Glutamatergic neuron (in vitro differentiated cells): ENCODE results near the gene PTPRT. TPM values are rescaled to one million over a fixed set of nuclear protein-coding genes. Genes with fewer than 3 reads are reported as not detected.

Experiments used
- DNase-seq: peaks from one replicate; pipeline ENCODE4 v3.0.0; 2022
- H3K27ac Mint-ChIP-seq: one replicate; pipeline ENCODE4 v1.8.0; 2020; ENCODE audit warnings: mild to moderate bottlenecking, mixed read lengths, inconsistent platforms; ENCODE audit not compliant: unreplicated experiment
- H3K27me3 Mint-ChIP-seq: one replicate; pipeline ENCODE4 v1.8.0; 2020; ENCODE audit warnings: mild to moderate bottlenecking, moderate library complexity, mixed read lengths, inconsistent platforms; ENCODE audit not compliant: unreplicated experiment
- H3K36me3 Mint-ChIP-seq: one replicate; pipeline ENCODE4 v1.8.0; 2020; ENCODE audit warnings: mild to moderate bottlenecking, mixed read lengths, inconsistent platforms; ENCODE audit not compliant: unreplicated experiment
- H3K4me1 Mint-ChIP-seq: one replicate; pipeline ENCODE4 v1.8.0; 2020; ENCODE audit warnings: mild to moderate bottlenecking, low read depth, mixed read lengths, inconsistent platforms; ENCODE audit not compliant: unreplicated experiment
- H3K4me3 Mint-ChIP-seq: one replicate; pipeline ENCODE4 v1.8.0; 2020; ENCODE audit warnings: mild to moderate bottlenecking, mixed read lengths, inconsistent platforms; ENCODE audit not compliant: unreplicated experiment
- H3K9me3 Mint-ChIP-seq: one replicate; pipeline ENCODE4 v1.8.0; 2020; ENCODE audit warnings: mild to moderate bottlenecking, moderate library complexity, mixed read lengths, inconsistent platforms; ENCODE audit not compliant: unreplicated experiment
- CTCF ChIP-seq: fragments of 200-600 bp; sonication (generic); IDR thresholded peaks from one replicate; pipeline ENCODE4 v1.5.0; 2021; ENCODE audit not compliant: partially characterized antibody, unreplicated experiment
- total RNA-seq: library from RNA; stranded (reverse); fragmentation: NEBNext Ultra II Directional; extraction: Animal tissue kit (Norgen Biotek cat#: 25700); gene quantifications from one replicate; pipeline ENCODE4 v1.2.1, GENCODE V29; 2021; ENCODE audit not compliant: unreplicated experiment

PTPRT gene
- total RNA-seq, 1 donor from 2014 or later: 1.9 TPM

- Mint-ChIP-seq H3K27ac (no peak overlapping the region), H3K4me1 (peaks cover 6% of the 10 kb centered on the region), H3K27me3 (no peaks in the 10 kb centered on the region), H3K9me3 (no peaks in the 10 kb centered on the region), H3K36me3 (no peaks in the 10 kb centered on the region), H3K4me3 (no peak overlapping the region)
- DNase-seq: no peak
- no peak for TF ChIP-seq CTCF
These were observed 399.6 kb downstream of the PTPRT start for GRCh38 chr20:42790111-42790510.

- Mint-ChIP-seq H3K9me3 (no peaks in the 10 kb centered on the region), H3K36me3 (no peaks in the 10 kb centered on the region), H3K4me3 (no peak overlapping the region), H3K27me3 (no peaks in the 10 kb centered on the region), H3K4me1 (peaks cover 2% of the 10 kb centered on the region), H3K27ac (no peak overlapping the region)
- TF ChIP-seq CTCF: no peak
- no peak for DNase-seq
These were observed 401.0 kb downstream of the PTPRT start for GRCh38 chr20:42788707-42789106.

GRCh38 chr20:42785041-42785440 lies 404.7 kb downstream of the PTPRT start:
- no peaks in the 10 kb centered on the region for H3K36me3 Mint-ChIP-seq
- H3K27me3 Mint-ChIP-seq: no peaks in the 10 kb centered on the region
- TF ChIP-seq CTCF: no peak
- peaks cover 3% of the 10 kb centered on the region for H3K9me3 Mint-ChIP-seq
- DNase-seq: no peak
- H3K27ac Mint-ChIP-seq: no peak overlapping the region
- no peaks in the 10 kb centered on the region for H3K4me1 Mint-ChIP-seq
- H3K4me3 Mint-ChIP-seq: no peak overlapping the region

- Mint-ChIP-seq H3K4me1 (no peaks in the 10 kb centered on the region), H3K27me3 (peaks cover 5% of the 10 kb centered on the region), H3K4me3 (no peak overlapping the region), H3K27ac (no peak overlapping the region), H3K9me3 (peaks cover 5% of the 10 kb centered on the region), H3K36me3 (no peaks in the 10 kb centered on the region)
- no peak for TF ChIP-seq CTCF
- DNase-seq: no peak
These were observed 410.5 kb downstream of the PTPRT start for GRCh38 chr20:42779216-42779615.

- H3K9me3 Mint-ChIP-seq: peaks cover 2% of the 10 kb centered on the region
- H3K4me1 Mint-ChIP-seq: no peaks in the 10 kb centered on the region
- H3K4me3 Mint-ChIP-seq: no peak overlapping the region
- no peaks in the 10 kb centered on the region for H3K36me3 Mint-ChIP-seq
- no peak overlapping the region for H3K27ac Mint-ChIP-seq
- no peak for DNase-seq
- H3K27me3 Mint-ChIP-seq: peaks cover 5% of the 10 kb centered on the region
- TF ChIP-seq CTCF: no peak
These were observed 413.8 kb downstream of the PTPRT start for GRCh38 chr20:42775866-42776265.
